ENCODE results near the gene KREMEN1.

DNA sequence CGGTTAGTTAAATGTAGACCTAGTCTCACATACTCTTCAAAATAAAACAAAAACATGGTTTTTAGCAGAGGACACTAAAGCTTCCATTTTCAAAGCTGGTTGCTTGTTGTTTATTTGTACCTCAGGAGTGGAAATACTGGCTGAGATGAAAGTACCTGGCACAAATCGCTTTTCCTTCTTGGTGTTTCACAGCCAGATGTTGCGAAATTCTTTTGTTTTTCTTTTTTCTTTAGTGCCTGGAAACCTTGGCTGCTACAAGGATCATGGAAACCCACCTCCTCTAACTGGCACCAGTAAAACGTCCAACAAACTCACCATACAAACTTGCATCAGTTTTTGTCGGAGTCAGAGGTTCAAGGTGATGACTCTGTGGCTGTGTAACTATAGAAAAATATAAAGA is 48.3 kb downstream of the KREMEN1 start:
- TF ChIP-seq EGR1 (IDR thresholded peaks at IDR 0.05; ENCODE audit: low read depth in 2 of 2) = no peak
- TF ChIP-seq, protein P1, sequence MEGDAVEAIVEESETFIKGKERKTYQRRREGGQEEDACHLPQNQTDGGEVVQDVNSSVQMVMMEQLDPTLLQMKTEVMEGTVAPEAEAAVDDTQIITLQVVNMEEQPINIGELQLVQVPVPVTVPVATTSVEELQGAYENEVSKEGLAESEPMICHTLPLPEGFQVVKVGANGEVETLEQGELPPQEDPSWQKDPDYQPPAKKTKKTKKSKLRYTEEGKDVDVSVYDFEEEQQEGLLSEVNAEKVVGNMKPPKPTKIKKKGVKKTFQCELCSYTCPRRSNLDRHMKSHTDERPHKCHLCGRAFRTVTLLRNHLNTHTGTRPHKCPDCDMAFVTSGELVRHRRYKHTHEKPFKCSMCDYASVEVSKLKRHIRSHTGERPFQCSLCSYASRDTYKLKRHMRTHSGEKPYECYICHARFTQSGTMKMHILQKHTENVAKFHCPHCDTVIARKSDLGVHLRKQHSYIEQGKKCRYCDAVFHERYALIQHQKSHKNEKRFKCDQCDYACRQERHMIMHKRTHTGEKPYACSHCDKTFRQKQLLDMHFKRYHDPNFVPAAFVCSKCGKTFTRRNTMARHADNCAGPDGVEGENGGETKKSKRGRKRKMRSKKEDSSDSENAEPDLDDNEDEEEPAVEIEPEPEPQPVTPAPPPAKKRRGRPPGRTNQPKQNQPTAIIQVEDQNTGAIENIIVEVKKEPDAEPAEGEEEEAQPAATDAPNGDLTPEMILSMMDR (IDR thresholded peaks at IDR 0.05; ENCODE audit: low read depth, low read length, missing input control) = no peak
- TF ChIP-seq, protein P2, sequence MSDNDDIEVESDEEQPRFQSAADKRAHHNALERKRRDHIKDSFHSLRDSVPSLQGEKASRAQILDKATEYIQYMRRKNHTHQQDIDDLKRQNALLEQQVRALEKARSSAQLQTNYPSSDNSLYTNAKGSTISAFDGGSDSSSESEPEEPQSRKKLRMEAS (IDR thresholded peaks at IDR 0.05) = no peak
- no peak for TF ChIP-seq TAF1 (conservative IDR thresholded peaks at IDR 0.05)
- no peak for TF ChIP-seq NR2F2 (IDR thresholded peaks at IDR 0.05)
- no peak for TF ChIP-seq RAD21 (IDR thresholded peaks at IDR 0.05)
- TF ChIP-seq RXRA (IDR thresholded peaks at IDR 0.05) = peak in 1 of 2 donors; percentile 20
- TF ChIP-seq JUND (IDR thresholded peaks at IDR 0.05) = no peak
- TF ChIP-seq, protein P3, sequence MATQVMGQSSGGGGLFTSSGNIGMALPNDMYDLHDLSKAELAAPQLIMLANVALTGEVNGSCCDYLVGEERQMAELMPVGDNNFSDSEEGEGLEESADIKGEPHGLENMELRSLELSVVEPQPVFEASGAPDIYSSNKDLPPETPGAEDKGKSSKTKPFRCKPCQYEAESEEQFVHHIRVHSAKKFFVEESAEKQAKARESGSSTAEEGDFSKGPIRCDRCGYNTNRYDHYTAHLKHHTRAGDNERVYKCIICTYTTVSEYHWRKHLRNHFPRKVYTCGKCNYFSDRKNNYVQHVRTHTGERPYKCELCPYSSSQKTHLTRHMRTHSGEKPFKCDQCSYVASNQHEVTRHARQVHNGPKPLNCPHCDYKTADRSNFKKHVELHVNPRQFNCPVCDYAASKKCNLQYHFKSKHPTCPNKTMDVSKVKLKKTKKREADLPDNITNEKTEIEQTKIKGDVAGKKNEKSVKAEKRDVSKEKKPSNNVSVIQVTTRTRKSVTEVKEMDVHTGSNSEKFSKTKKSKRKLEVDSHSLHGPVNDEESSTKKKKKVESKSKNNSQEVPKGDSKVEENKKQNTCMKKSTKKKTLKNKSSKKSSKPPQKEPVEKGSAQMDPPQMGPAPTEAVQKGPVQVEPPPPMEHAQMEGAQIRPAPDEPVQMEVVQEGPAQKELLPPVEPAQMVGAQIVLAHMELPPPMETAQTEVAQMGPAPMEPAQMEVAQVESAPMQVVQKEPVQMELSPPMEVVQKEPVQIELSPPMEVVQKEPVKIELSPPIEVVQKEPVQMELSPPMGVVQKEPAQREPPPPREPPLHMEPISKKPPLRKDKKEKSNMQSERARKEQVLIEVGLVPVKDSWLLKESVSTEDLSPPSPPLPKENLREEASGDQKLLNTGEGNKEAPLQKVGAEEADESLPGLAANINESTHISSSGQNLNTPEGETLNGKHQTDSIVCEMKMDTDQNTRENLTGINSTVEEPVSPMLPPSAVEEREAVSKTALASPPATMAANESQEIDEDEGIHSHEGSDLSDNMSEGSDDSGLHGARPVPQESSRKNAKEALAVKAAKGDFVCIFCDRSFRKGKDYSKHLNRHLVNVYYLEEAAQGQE (IDR thresholded peaks at IDR 0.05) = no peak

All from liver (tissue), 3 donors.